Measurements from ENCODE around the gene FRMD8.

Gene FRMD8

DNA sequence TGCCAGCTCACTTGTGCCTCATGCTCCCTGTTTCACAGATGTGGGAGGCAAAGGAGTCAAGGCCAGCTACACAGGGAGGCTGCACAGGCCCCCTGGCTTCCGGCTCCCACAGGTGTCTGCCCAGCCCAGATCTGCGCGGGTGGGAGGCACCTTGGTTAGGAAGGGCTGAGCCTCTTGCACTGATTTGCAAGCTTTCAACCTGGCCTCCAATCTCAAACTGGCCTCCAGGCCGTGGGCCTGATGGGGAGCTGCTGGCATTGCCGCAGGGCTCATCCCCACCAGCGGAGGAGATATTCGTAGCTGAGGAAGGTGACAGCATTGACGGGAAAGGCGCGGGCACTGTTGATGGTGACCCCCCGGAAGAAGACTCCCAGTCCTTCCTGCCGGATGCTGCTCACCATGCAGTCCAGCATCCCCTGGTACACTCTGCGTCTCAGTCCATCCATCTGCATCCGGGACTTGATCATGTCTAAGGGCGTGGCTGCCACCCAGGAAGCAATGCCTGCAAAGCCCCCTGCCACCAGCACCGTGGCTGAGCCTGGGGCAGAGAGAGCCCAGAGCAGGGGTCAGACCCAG is 10.2 kb upstream of the FRMD8 start:
- DNase-seq, result no peak

DNA sequence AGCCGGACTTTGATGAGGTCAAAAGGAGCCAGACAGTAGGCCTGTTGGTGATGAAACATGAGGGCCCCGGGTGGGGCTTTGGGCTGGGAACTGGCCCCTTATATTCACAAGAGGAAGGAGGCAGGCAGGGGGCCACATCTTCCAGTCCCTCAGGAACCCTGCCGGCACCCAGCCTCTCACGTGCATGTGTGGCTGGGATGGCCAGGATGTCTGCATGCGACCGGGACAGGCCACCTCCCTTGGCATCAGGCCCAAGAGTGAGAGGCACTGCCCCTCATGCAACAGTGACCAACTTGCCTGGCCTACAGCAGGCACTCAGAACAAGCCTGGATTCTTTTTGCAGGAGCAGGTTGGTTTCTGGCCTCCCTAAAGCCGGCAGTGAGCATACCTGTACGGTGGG is 9.4 kb upstream of the FRMD8 start:
- no peak for DNase-seq

DNA sequence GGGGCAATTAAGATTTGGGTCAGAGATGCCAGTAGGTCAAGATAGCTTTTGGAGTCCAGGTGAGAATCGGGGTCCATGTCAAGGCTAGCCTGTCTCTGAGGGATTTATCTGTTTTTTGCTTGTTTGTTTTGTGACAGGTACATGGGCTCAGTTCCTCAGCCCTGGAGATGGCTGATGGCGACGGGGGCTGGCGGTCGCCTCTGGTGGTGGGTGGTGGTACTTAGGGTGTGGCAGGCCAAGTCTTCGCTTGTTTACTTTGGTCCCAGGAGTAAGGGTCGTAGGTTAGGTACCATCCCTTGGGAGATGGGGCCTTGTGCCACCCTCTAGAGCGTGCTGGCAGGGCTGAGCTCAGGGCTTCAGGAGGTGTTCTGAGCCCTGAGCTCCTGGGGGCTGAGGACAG is 8.7 kb upstream of the FRMD8 start:
- no peak for DNase-seq

DNA sequence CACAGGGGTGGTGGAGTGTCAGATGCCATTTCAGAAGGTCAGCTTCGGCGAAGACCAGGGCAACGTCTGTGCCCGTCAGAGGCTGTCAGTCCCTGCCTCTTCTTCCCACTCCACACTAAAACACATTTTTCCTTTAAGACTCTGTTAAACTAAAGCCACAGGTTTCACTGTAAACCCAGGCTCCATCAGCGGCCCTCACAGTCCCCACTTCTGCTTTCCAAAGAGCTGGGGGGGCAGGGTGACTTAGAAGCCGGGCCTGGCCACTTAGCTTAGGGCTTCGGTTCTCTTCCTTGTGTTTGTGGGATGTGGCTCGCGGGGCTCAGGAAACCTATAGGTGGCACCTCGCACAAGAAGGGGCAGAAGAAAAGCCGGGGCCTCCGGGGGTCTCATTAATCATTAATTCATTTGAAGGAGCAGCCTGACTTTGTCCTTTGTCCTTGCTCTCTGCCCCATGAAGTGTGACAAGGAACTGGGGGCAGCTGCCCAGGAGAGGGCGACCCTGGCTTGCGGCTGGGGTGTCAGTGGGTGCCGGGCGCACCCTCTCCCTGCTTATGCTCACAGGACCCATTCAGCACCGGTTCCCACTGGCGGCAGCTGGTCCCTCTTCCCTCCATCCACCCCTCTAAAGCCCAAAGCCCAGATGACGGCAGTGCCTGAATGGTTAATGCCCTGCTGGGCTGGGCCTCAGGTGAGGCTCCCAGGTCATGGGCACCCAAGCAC is 8.1 kb upstream of the FRMD8 start:
- peak in 1 of 2 donors; percentile 47 for DNase-seq

DNA sequence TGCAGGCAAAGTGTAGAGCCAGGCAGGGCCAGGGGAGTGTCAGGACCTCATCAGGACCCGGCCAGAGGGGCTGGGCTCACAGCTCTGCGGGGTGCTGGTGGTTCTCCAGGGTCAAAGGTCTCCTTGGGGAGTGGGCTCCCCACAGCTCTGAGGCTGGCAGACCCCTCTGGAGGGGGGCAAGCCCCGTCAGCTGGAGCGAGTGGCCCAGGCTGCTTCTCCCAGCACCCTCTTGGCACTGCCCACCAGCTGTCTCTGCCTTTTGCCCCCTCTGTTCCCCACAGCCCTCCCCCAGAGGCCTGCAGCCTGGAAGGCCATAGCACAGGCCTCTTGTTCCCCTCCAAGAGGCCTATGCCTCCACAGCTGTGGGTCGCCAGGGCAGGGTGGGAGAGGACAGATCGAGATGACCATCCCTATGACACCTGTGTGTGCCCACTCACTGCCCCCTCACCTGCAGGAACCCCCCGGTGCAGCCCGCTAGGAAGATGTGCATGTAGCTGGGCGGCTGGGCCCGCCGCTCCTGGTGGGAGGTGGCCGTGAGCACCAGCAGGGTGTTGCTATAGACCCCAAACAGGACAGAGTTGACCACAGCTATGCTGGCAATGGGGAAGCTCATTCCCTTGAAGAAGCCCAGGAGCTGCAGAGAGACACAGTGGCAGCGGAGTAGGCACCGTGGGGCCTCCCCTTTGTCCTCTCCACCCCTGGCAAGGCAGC is 7.4 kb upstream of the FRMD8 start:
- DNase-seq, result no peak

DNA sequence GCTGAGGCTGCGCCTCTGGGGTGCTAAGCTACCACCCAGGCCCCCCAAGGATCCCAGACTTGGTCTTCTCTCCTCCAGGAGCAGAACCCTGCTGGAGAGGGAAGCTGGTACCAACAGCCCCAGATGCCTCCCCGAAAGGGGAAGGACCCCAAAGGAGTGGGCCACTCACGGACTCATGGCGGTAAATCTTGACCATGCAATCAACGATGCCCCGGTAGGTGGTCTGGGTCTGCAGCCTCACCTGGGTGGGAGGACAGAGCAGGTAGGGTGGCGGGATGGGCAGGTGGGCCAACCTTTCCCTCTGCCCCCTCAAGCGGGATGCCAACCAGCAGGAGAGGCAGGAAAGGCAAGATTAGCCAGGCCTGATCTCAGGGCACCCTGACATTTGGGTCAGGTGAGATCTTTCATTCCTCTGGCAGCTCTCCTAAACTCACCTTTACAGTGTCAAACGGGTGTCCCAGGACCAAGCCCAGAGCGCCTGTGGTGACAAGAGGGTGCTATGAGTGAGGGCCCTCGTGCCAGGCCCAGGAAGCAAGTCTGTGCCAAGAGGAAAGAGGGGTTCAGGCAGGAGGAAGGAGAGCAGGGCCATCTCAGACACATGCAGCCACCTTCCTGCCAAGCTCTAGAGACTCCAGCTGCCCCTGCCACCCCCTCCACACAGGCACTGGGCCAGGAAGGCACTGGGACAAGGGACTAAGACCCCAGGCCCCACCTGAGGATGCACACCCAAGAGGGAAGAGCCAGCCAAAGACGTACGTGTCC is 6.6 kb upstream of the FRMD8 start:
- DNase-seq, result no peak

DNA sequence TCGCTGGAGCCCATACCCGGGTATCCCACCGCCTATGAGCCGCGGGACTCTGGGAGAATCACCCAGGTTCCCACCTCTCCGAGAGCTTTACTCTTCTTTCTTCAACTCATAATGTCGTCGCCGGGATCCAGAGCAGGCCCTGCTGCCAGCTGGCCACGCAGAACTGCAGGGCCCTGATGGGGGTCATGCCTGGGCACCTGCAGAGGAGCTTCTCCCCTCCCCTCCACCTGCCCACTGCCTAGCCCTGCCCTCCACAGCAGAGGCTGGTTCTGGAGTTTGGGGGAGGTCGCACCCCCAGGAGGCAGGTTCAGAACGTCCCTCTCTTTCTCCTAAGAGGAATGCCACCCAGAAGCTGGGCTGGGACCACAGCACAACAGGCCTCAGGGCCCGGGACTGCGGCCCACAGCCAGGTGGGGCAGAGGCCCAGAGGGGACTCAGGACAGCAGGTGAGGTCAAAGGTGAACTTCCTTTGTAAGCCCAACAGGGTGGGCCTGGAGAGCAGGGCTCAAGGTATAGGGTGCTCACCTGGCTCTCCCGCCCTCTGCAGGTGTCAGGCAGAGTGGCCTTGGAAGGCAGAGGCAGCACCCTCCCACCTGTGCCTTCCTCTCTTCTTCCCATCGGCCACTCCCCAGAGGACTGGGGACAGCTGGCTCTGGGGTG is 5.8 kb upstream of the FRMD8 start:
- DNase-seq, result no peak

DNA sequence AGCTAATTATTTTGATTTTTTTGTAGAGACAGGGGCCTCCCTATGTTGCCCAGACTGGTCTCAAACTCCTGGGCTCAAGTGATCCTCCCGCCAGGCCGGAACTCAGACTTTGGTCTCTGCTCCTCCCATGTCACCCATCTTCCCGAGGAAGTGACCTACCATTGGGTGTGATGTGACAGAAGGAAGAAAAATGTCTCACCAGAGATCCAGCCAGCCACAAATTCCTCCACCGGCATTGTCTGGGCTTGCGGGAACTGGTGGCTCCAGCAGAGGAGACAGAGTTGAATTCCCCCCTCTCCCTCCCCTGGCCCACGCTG is 4.8 kb upstream of the FRMD8 start:
- DNase-seq, result no peak

DNA sequence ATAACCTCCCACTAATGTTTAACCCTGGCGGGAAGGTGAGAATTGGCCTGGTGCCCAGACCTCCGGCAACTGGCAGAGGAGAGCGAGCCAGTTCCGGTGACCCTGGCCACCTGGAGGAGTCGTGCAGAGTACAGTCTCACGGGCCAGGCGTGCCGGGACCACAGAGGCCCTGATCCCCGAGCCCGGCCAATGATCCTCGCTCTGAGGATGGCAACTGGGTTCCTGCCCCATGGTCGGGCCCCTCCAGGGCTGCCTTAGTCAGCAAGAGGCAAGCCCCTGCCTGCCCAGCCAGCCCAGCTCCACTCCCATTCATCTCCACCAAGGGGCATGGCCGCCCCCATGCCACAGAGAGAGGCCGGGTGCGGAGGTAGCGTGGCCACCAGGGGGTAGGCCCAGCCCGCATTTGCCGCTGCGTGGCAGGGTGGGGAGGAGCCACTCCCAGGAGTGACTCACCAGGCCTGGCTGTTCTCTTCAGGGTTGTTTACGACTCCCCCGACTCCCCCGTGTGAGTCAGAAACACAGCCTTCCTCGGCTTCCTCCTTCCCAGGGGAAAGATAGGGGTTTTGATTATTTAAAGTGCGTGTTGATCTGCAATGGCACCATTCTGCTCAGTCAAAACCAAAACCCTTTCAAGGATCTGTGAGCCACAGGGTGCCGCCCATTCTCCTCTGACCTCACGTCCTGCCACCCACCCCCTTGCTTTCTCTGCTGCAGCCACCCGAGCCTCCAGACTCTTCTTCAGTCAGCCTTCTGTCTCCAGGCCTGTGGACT is 4.2 kb upstream of the FRMD8 start, which contains the start of gene SLC25A45:
SLC25A45 (minus strand) TSS at position 614 of the 771 bp plus-strand sequence. CDS start 695 bp downstream, outside the sequence.
- DNase-seq, result peak; percentile 89 to 91

DNA sequence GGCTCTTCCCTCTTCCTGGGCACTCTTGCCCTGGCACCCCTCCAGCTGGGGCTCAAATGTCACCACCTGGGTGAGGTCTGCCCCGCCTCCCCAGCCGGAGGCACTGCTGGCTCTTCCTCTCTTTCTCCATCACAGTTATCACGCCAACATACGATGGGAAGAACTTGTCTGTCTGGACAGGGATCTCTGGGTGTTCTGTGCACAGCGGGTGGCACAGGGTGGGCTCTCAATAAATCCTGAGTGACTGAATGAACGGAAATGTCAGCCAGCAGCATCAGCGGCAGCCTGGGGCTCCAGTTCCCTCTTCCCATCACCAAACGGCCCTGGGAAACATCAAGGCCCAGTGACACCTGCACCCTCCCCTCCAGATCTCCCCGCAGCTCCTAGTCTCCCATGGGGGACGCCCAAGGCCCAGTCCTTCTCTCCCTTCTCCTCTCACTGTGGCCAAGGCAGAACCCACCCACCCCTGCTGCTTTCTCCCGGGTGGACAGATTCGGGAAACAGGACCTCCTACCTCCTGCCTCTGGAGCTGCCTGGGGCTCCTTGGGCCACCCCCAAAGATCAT is 3.6 kb upstream of the FRMD8 start:
- no peak for DNase-seq

DNA sequence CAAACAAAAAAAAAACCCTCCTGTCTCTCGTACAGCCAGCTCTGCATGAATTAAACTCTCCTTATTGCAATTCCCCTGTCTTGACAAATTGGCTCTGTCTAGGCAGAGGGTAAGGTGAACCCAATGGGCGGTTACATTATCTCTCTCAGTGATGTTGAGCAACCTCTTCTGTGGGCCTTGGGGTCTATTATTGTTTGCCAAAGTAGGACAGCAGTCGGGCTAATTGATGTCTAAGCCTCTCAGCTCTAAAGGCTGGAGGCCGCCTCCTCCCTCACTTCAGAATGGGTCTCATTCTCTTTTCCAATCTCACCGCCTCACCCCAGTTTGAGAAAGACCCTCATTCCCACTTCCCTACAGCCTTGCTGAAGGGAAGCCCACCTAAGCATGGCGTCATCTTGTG is 2.7 kb upstream of the FRMD8 start:
- no peak for DNase-seq

DNA sequence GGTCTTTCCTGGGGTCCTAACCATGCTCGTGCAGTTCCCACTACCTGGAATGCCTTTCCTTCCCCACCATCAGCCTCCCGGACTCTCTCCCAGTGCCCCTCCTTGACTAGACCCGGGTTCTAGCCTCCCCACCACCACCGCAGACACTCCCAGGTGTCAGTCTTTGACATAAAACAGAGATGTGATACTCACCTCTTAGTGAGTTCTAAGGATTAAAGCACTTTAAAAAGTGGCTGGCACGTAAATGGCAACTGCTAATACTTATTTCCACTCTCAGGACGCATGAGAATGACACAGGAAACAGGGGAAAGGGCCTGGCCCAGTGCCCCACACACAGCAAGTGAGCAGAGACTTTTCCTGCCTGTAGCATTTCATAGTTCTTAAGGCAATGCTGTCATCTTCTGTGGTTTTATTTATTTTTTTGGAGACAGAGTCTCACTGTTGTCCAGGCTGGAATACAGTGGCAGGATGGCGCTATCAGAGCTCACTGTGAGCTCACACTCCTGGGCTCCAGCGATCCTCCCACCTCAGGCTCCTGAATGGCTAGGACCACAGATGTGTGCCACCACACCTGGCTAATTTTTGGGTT is 2.0 kb upstream of the FRMD8 start:
- peak in 1 of 2 donors; percentile 52 for DNase-seq

DNA sequence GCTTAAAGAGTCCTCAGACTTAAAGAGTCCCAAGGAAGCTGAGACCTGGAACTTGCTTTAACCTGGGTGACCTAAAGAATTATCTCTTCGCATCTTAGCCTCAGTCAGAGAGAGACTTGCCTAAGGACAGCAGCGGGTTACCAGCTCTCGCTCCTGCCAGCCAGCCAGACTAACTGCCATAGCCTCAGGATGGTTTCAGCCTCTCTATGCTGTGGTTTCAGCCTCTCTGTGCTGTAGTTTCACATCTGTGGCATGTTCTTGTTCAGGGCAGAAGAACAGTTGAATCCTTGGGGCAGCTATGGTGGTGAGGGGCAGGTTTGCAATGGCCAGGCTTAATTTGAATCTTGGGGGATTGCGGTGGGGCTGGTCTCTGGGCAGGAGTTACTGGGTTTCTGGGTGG is 2.3 kb downstream of the FRMD8 start:
- no peak for DNase-seq

DNA sequence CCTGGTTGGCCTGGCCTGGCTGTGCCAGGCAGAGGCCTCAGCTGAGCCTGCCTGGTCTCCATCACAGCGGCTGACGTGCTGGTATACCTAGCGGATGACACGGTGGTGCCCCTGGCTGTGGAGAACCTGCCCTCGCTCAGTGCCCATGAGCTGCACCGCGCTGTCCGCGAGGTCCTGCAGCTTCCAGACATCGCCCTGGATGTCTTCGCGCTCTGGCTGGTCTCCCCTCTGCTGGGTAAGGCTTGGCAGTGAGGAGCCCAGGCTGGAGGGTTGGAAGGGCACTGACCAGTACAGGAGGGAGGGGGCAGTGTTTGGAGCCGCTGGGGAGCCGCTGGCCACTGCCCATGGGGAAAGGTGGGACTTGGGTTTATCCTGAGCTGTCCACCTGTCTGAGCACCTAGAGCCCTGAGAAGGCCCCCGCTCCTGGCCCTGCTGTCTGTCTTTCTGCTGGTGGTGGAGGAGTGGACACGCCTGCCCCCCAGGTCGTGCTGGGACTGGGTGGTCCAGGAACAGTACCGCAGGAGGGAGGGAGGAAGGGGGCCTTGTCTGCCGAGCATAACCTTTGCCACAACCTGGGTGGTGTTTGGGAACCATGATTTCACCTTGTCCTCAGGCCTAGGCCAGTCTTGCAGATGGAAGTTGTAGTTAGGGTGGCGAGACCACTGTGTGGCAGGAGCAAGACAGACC is 3.0 kb downstream of the FRMD8 start:
- no peak for DNase-seq

DNA sequence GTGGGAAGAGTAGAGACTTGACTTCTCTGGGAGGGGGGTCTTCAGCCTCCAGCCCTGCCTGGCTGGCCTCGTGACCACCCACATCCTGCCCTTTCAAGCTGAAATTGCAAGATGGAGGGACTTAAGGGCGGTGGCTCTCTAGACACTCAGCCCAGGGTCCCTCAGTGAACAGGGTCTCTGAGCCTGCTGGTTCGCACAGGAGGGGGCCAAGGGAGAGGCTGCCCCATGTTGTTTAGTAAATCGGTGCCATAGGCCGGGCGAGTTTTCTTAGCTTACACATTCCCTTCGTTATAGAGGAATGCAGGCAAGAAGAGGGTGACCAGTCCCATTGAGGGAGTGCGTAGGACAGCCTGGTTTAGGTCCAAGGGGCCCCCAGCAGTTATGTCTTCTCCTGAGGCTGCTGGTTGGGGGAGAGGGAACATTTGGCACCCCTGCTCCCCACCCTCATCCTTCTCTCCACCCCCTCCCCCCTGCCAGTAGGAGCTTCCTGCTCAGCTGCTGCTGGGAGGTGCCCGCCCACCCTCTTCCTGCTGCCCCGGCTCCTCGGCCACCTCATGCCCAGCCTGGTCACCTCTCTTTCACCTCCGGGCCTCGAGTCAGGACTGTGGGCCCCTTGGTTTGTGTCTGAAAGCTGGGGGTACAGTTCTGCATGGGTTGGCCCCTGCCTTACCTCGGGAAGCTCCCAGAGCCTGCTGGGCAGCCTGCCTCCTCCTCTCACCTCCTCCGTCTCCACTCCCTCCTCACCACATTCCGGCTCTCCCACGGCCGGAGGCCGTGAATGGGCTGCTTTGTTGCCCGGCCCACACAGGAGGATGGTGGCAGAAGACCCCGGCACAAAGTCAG is 3.9 kb downstream of the FRMD8 start:
- no peak for DNase-seq

DNA sequence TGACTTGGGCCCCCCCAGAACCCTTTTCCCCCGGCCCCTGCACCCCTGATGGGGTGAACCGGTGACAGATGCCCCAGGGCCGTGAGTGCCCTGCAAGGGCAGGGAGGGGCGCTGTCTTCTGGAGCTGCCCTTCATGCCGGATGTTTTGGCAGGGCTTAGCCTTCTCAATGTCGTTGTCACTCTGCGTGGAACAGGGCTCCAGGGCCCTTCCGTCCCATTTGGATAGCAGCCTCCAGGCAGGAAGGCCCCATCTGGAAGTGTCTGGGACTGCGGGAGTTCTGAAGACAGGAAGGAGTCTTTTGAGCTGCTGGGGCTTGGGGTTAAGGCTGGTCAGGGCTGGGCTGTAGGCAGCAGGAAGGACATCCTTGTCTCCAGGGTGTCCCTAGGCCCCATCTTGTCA is 4.6 kb downstream of the FRMD8 start:
- no peak for DNase-seq

DNA sequence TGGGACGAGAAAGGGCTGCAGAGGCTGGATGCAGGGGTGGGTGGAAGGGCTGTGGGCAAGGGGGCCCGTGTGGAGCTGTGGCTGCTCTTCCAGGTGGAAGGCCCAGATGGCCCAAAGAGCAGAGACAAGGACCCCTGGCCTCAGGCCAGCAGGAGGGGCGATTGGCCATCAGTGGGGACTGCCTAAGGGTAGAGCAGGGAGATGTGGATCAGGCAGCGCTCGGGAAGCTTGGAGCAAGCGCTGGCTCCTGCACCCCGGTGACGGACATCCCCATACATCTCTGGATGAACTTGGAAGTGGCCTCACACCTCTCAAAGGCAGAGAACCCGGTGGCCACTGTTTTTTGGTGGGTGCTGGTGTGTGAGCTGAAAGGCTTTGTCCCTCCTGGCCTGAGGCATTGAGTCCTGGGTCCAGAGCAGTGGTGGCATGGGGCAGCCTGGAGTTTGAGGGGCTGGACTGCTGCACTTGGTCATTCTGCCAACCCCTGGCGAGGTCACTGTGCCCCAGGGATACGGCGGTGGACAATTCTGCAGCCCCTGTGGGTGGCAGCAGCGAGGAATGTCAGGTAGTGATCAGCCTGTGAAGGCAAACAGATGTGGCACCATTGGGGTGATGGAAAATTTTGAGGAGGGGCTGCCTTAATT is 5.9 kb downstream of the FRMD8 start:
- no peak for DNase-seq

DNA sequence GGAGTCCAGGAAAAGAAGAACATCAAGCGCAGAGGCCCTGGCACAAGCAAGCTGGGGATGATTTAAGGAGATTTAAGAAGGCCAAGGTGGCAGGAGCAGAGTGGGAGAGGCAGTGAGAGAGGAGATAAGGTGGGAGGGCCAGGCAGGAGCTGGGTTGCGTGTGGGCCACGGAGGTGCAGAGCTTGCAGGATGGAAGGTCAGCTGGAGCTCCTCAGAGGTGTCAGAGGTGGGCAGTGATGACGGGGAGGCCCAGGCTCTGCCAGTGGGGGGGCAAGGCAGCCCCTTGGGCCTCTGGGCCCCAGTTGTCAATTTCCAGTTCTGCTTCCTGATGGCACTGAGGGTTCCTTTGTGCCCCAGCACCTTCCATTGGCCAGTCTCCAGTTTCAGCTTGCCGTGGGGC is 6.5 kb downstream of the FRMD8 start:
- DNase-seq, result no peak

DNA sequence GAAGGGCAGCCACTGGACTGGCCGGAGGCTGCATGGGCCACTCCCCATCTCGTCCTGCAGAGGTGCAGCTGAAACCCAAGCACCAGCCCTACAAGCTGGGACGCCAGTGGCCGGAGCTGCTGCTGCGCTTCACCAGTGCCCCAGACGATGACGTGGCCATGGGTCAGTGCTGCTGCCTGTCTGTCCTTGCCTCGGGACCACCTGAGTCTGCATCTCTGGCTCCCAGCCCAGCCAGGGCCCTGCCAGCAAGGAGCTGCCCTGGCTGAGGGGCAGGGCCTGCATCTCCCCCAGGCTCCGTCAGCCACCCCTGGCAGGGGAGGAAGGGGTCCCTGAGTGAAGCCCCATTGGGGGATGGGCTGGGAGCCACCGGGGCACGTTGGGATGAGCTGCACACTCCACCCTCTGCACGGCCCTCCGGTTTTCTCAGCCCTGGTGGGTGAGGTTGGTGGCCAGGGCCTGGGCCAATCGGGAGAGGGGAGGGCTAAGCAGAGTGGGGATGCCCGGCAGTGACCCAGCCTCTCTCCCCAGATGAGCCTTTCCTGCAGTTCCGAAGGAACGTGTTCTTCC is 7.2 kb downstream of the FRMD8 start:
- no peak for DNase-seq
